Fibroblast of skin of abdomen (primary cell): ENCODE results near the gene CSNK1A1L. TPM values are rescaled to one million over a fixed set of nuclear protein-coding genes. Genes with fewer than 3 reads are reported as not detected.

Source experiments
- DNase-seq: peaks from one replicate; pipeline ENCODE4 v3.0.0-alpha.2; 2013
- polyA plus RNA-seq, 2 experiments: library from polyadenylated mRNA; unstranded; fragments of 120-200 nt; gene quantifications; one replicate each; pipeline ENCODE4 v1.2.1, GENCODE V29; 2013; ENCODE audit not compliant: insufficient read length in 2 of 2

Gene CSNK1A1L
- 0.09 TPM for polyA plus RNA-seq (2013, experiment 1 of 2; ENCODE audit: insufficient read length)
- polyA plus RNA-seq (2013, experiment 2 of 2; ENCODE audit: insufficient read length), result 0.06 TPM

DNA sequence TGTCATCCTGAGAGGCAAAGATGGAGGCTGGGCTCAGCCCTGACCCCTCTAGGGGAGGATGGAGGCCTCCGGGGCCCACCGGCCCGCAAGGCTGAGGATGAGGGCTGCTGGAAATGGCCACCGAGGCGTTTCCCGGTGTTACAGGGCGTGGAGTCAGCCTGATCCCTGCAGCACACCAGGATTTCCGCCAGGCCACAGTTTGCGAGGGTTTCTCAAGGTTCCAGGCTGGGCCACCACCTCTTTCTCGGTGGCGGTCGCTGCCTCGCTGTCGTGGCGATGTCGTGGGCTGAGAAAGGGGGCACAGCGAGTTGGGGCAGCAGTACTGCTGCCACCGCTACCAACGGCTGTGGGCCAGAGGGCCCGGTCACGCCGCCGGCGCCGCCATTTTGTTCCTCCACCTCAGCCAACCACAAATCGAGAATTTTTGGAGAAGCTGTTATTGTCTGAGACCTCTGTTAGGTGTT is at the start of gene CSNK1A1L:
TSS of gene CSNK1A1L (minus strand) at position 414 of the 464 bp plus-strand sequence. CDS start at position 6, 408 bp downstream.
- DNase-seq, result no peak

DNA sequence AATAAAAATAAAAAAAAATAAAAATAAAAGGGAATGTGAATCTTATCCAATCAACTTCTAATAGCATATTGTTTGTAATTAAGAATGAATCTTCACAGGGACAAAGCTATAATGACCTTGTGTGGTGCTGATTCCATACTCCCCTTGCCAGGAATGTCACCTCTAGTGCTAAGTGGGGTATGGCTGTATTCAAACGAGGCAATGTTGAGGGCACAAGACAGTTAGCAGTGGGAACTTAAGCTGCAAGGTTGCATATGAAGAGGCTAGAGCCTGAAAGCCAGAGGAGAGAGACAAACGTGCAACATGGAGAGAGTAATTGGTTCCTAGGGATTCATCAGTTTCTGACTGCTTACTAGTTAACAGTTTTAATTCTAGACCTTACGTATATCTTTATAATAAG is 43.9 kb upstream of the CSNK1A1L start:
- DNase-seq, result no peak

DNA sequence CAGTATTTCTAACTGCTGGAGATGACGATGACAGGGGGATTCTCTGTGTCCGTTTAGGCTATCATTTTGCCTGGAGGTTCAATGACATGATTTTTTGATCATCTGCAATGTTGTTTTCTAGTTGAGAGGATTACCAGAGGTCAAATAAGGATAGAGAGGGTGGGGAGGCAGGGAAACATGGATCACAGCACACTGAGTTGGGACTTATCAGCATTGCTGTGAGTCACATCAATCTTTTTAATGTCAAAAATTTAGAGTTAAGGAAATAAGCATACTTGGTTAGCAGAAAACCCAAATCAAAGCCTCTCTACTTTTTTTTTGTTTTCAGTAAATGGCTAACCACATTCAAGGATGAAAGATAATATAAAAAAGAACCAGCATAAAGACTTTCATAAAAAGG is 43.0 kb upstream of the CSNK1A1L start:
- DNase-seq, result peak; percentile 67

DNA sequence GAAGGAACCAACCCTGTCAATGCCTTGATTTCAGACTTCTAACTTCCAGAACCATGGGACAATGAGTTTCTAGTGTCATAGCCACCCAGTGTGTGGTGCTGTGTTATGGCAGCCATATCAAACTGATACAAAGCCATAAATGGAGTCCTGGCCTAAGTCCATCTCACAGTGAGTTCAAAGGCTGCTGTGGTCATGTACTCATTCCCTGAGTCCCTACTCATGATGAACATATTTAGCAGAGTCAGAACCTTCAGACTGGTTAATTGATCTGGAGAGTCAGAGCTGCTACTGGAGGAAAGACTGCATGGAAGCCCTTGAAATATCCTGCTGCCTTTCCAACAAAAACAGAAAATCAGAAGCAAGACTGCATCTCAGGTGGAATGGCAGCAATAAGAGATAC is 39.2 kb upstream of the CSNK1A1L start:
- DNase-seq, result peak; percentile 75

DNA sequence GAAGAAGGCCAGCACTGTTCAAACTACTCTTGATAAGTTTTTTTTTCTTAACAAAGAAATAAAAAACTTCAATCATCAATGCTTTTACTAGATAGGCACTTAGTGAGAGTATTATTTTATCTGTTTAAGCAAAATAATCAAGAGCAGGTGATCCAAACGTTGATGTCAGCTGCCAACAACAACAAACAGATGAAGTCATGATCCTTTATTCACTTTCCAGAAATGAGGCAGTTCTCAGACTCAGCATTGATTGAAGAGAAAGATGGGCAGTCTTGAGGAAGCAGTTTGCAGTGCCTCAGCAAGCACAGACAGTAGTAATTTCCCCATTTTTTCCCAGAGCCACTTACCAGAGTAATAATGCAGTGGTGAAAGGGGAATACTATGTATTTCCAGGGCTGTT is 38.4 kb upstream of the CSNK1A1L start:
- DNase-seq, result peak; percentile 66

DNA sequence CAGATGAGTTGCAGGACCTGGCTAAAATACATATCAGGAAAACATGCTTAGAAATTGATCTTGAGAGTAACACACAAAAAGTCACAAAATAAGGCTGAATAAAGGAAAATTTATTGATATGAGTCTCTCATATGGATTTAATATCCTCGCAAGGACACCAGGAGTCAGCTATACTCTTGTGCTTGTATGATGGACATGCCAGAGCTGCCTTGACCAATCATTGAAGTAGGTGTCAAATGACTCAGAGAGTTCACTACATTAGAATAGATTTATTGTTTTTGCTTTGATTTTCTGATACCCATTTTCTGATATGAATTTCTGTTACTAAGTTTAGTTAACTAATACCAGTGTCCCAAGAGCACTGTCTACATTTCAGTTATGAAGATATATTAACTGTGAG is 37.4 kb upstream of the CSNK1A1L start:
- peak; percentile 43 for DNase-seq

DNA sequence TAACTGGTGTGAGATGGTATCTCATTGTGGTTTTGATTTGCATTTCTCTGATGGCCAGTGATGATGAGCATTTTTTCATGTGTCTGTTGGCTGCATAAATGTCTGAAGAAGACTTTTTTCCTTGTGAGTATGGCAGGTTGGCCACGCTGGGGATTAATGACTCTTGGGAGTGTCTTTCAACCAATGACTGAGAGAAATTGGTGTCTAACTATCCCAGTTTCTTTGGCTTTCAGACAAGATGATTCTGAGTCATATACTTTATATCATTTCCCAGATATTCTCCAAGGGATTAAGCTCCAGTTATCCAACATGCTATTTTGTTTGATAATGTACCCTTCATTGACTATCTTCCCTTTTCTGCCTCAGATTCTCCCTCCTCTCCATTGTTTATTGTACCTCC is 35.5 kb upstream of the CSNK1A1L start:
- peak; percentile 70 for DNase-seq

DNA sequence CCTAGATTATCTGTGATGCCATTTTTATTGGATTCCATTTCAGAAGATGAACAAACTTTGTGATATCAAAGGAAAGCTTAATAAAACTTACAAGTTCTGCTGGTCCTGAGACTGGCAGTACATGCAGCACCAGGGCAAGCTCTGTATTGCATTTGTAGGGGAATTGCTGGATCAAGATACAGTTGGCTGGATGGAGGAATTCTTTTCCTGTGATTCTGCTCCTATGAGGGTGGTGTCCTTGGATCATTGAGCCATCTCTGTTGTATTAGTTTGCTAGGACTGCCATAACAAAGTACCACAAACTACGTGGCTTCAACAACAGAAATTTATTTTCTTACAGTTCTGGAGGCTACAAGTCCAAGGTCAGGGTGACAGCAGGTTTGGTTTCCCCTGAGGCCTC is 33.9 kb upstream of the CSNK1A1L start:
- no peak for DNase-seq

DNA sequence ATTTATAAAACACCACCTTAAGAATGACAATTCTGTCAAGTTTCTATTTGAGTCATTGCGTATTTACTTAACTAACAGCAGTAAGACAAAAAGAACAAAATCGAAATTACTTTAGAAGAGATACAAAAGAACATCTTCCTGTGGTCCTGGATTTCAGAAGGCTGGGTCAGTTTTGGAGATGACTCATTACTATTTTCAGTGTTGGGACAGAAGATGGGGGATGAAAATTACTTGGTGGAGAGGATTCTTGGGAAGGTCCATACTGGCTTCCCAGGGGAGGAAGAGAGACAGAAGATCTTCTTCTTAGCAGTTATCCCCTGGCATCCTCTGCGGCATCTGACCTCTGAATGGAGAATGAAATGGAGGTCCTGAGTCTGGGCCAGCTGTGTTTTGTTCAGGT is 33.5 kb upstream of the CSNK1A1L start:
- DNase-seq, result peak; percentile 26

DNA sequence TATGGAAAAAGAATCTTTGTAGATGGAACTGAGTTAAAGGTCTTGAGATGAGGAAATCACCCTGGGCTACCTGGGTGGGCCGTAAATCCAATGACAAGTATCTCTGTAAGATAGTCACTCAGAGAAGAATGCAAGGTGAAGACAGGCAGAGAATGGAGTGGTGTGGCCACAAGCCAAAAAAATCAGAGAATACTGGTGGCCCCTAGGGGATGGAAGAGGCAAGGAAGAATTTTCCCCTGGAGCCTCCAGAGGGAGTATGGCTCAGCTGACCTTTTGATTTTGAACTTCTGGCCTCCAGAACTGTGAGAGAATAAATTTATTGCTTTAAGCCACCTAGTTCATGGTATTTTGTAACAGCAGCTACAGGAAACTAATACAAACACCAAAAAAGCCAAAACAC is 32.7 kb upstream of the CSNK1A1L start:
- peak; percentile 93 for DNase-seq

DNA sequence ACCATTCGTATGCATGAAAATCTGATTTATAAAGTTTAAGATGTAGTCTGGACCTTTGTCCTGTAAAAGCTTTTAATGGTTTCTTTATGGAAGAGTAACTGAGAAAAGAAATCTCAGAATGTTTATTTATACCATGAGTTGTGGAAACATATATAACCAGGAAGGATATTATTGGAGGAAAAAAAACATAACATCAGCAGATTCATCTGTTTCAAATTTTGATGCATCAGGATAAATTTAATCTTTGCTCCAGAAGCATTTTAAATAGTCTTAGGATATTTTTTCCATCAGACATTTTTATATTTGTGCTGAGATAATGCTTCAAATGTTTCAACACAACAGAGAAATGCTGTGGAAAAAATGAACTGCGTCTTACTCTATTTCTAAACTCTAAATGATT is 31.2 kb upstream of the CSNK1A1L start:
- DNase-seq, result no peak

DNA sequence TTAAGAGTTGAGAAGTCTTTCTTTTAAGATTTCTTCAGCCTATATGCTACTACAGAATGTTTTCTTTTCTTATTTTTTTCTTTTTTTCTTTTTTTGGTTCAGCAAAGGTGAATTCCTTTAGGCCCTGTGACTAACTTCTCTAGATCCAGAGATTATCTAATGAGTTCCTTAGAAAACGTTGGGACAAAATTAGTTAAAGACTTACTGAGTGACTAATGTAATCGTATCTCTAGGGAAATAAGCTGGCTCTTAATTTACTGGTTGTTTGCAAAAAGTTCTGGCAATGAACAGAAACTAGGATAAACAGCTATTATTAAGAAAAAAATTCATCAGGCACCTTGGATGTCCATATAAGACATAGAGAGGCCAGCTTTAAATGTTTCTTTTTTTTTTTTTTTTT is 30.7 kb upstream of the CSNK1A1L start:
- DNase-seq, result peak; percentile 45

DNA sequence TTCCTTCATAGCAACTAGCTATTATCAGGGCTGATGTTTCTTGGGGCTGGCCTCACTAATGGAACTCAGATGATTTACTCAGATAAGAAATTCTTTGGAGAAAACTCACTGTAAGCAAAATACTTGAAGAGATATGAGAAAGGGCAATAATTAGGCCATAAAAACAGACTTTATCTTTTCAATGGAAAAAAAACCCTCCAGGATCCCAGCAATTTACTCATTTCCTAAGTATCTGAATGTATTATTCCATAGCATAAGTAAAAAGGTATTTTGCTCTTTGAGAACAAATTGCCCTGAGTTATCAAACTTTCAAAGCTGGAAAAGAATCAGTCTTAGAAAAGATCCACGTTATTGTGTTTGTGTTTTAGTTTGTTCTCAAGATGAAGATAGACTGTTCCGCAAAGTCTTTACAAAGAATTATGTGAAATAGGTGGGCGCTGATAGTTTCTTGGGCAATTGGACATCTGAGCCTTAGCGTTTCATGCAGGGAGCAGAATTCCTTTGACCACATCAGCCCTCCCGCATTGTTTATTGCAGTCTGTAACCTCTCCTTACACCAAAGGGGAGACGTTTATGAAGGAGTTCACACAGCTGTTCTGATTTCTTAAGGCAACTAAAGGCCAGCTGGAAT is 29.1 kb upstream of the CSNK1A1L start:
- peak; percentile 92 for DNase-seq

DNA sequence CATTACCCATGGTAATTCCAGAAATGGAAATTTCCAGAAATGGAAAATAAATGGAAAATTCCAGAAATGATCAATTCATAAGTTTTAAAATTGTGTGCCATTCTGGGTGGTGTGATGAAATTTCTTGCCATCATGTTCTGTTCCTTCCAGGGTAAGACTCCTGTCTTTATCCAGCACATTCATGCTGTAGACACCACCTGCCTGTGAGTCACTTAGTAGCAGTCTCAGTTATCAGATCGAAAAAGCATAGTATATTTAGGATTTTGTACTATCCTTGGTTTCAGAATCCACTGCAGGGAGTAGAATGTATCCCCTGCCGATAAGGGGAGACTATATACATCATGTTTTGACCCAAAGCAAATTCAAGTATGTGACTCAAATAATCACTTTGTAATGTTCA is 26.7 kb upstream of the CSNK1A1L start:
- no peak for DNase-seq

DNA sequence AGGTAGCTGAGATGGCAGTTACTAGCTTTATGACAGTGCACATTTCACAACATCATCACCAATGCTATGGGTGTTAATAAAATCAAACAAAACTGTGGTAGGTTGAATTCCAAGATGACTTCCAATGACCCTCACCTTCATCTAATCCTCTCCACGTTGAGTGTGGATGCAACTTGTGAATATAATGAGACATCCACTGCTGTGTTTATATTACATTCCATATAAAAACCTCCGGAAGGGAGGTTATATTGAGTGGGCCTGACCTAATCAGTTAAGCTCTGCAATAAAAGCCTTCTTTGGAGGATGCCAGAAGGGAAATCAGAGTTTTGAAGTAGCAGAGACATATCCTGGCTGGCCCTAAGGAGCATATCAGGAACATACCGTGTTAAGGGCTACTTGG is 25.6 kb upstream of the CSNK1A1L start:
- no peak for DNase-seq

DNA sequence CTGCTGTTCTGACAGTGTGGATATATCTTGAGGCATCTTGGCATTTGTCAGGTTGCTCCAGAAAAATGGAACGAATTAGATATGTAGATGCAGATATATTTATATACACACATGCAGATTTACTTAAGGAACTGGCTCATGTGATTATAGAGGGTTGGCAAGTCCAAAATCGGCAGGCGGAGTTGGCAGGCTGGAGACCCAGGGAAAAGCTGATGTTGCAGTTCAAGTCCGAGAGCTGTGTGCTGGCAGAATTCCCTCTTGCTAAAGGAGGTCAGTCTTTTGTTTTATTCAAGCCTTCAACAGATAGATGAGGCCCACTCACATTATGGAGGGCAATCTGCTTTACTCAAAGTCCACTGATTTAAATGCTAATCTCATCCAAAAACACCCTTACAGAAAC is 24.4 kb upstream of the CSNK1A1L start:
- DNase-seq, result no peak

DNA sequence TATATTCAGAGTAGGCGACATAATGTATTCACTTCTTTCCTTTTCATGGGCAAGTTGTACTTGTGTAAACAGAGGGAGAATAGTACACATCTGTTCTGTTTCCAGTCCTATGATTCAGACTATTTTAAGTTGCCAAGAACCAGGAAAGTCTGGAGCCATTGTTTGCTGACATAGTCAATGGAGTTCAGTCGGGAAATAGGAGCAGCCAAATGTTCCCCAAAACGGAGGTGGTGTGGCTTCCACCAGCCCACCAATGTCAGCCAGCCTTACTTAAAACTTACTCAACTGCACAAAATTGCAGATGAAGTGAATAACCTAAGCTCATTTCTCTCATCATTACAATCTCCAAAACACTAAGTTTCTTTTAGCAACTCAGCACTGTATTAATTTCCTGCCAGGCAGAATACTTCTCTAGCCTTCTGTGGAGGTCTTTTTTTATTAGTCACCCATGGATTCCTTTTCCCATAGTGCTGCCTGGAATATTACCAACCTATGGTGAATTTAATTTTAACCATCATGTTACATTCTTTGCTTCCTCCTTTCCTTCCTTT is 22.3 kb upstream of the CSNK1A1L start:
- DNase-seq, result peak; percentile 85

DNA sequence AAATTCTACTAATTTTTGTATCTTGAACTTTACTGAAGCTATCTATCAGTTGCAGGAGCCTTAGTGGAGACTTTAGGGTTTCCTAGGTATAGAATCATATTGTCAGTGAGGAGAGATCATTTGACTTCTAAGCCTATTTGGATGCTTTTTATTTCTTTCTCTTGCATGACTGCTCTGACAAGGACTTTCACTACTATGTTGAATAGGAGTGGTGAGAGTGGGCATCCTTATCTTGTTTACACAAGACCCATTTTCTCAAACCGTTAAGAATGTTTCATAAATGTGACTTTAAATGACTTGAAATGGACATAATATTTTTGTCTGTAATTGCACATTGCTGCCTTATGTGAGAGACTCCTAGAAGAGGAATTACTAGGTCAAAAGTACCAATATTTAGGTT is 17.9 kb upstream of the CSNK1A1L start:
- no peak for DNase-seq

DNA sequence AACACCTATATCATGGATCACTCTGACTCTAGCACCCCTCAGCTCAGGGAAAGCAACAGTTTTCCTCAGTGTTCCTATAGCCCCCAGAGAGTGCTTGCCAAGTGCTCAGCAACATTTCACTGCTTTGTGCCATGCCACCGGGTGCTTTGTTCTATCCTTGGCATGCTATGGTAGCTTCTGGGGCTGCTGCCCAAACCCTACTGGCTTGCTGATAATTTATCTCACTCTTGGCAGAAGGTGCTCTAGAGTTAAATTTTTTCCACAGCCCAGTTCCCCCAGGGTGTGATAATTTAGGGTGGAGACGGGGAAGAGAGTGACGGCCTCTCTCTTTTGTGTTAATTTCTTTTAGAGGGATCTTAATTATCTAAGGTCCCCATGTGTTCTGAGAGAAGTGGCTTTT is 12.6 kb upstream of the CSNK1A1L start:
- no peak for DNase-seq

DNA sequence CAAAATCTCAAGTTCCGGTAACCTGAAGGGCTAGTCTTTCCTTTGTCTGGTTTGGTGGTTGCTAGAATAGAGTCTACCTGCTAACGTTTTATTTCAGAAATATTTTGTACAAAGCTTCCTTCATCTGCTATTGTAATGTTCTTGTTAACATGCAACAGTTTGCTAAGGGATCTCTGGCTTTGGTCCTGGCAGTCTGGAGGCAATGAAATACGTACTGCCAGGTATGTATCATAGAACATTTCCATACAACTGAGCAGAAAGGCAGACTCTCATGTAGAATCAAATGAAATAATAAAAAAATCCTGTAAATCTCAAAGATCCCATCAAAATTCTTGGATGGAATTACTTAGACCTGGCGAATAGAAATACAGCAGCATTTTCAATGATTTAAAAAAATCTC is 8.8 kb upstream of the CSNK1A1L start:
- DNase-seq, result no peak

DNA sequence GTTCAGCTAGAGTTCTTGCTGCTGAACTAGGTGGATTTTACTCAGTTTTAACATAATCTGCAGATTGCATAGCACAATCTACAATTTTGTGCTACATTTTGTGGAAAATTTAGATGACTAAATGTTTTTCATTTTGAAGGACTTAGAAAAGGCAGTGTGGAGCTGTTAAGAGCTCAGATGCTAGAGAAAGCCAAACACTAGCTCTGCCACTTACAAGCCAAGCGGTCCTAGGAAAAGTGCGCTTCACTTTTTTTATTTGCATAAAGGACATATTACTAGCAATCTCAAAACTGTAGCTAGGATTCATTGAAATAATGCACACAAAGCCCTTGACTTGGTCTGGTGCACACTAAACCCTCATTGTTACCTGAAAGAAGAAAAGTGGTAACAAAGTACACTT is 8.1 kb upstream of the CSNK1A1L start:
- no peak for DNase-seq

DNA sequence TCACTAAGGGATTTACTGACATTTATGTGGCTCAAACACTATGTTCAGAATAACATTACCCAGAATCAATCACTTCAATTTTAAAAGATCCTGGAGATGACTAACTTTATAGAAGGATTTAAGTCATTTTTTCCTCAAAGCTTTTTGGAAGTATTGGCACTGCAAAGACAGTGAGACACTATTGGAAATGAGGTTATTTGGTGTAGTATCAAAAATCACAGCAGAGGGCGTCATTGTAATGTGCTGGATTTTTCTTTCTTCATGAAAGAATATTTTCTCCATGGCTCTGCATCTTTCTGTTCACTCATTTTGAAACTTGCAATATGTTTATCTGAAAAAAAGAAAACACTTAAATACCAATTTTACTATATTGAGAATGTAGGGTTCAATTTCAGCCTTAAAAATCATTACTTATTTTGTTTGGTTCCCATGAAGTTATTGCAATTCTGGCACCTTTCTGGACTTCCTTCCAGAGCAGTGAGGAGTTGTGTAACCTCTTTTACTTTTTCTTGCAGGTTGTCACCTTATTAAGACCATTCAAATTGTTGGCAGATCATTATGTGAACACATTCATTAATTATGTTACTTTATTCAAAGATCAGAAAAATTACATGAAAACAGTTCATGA is 3.7 kb upstream of the CSNK1A1L start:
- peak; percentile 70 for DNase-seq

DNA sequence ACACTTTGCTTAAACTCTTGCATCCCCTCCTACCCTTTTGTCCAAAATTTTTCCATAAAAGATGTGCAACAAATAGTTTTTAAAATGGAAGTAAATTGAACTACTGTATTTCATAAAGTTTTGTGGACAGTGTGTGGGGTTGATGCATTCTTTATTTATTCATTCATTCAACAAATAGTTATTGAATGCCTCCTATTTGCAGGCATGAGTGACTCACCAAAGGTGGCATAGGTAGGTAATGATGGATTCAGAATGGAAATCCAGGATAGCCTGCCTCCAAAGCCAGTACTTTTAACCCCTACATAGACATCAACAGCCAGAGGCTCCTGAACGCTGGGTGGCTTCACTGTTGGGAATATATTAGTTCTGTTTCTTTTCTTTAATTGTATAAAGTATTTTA is 2.4 kb upstream of the CSNK1A1L start:
- no peak for DNase-seq

DNA sequence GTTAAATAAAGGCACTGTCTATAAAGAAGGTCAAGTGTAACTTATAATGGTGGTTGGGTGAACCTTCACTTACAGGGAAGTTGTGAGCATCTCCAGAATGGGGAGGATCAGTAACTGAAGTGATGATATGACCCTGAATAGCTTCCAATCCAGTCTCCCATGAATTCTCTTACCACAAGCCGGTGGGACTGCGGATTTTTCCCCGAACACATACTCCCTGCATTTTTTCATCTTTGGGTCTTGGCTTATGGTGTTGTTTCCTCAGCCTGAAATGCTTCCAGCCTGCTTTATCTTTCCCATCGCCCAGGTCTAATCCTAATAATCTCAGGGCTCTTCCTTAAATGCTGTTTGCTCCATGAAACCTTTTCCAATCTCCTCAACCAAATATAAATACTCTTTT is 2.0 kb upstream of the CSNK1A1L start:
- peak; percentile 17 for DNase-seq
